H9 (cell line): ENCODE data around the gene FCN2. TPM values are rescaled to one million over a fixed set of nuclear protein-coding genes. Genes with fewer than 3 reads are reported as not detected.
A peak's percentile ranks its signal among the peaks of the same experiment; 100 is the strongest.

ENCODE experiments used
- DNase-seq: peaks from one replicate; pipeline ENCODE4 v3.0.0-alpha.2; 2017
- H2AFZ ChIP-seq: one replicate; pipeline ENCODE4 v1.6.1; 2013; ENCODE audit warnings: mild to moderate bottlenecking, low read length, control low read depth, moderate library complexity
- H2AK5ac ChIP-seq: 2 replicates; pipeline ENCODE4 v1.6.1; 2013; ENCODE audit warnings: low read length, control low read depth, mixed read lengths; ENCODE audit not compliant: insufficient read length
- H2BK120ac ChIP-seq: one replicate; pipeline ENCODE4 v1.6.1; 2013; ENCODE audit warnings: low read depth, mild to moderate bottlenecking, low read length, control low read depth, inconsistent platforms; ENCODE audit not compliant: poor library complexity, severe bottlenecking
- H2BK12ac ChIP-seq: 2 replicates; pipeline ENCODE4 v1.6.1; 2013; ENCODE audit warnings: low read length, control low read depth, mixed read lengths, low read depth; ENCODE audit not compliant: insufficient read length
- H2BK15ac ChIP-seq: 2 replicates; pipeline ENCODE4 v1.6.1; 2013; ENCODE audit warnings: low read depth, low read length, control low read depth
- H2BK20ac ChIP-seq: one replicate; pipeline ENCODE4 v1.6.1; 2013; ENCODE audit warnings: low read depth, mild to moderate bottlenecking, low read length, control low read depth, inconsistent platforms; ENCODE audit not compliant: poor library complexity, severe bottlenecking
- H2BK5ac ChIP-seq: 2 replicates; pipeline ENCODE4 v1.6.1; 2013; ENCODE audit warnings: low read length, control low read depth, mixed read lengths; ENCODE audit not compliant: insufficient read length
- H3K14ac ChIP-seq: 2 replicates; pipeline ENCODE4 v1.6.1; 2013; ENCODE audit warnings: low read length, control low read depth; ENCODE audit not compliant: insufficient read depth
- H3K18ac ChIP-seq: 2 replicates; pipeline ENCODE4 v1.6.1; 2013; ENCODE audit warnings: low read depth, mild to moderate bottlenecking, mixed read lengths, low read length, control low read depth; ENCODE audit not compliant: insufficient read length
- H3K23ac ChIP-seq: 2 replicates; pipeline ENCODE4 v1.6.1; 2013; ENCODE audit warnings: low read length, control low read depth, mixed read lengths, low read depth; ENCODE audit not compliant: insufficient read length
- H3K23me2 ChIP-seq: 2 replicates; pipeline ENCODE4 v1.6.1; 2013; ENCODE audit warnings: low read depth, mild to moderate bottlenecking, mixed read lengths, low read length, control low read depth; ENCODE audit not compliant: insufficient read length, poor library complexity, severe bottlenecking
- H3K27ac ChIP-seq: 2 replicates; pipeline ENCODE4 v1.5.1; 2013; ENCODE audit warnings: low read length, control low read depth, mixed read lengths, low read depth; ENCODE audit not compliant: insufficient read length
- H3K27me3 ChIP-seq: 2 replicates; pipeline ENCODE4 v1.6.1; 2013; ENCODE audit warnings: low read length, control low read depth, inconsistent platforms; ENCODE audit not compliant: insufficient read depth
- H3K4ac ChIP-seq: 2 replicates; pipeline ENCODE4 v1.6.1; 2013; ENCODE audit warnings: low read depth, mild to moderate bottlenecking, control low read depth, inconsistent platforms, low read length, moderate library complexity
- H3K4me1 ChIP-seq: 2 replicates; pipeline ENCODE4 v1.6.1; 2013; ENCODE audit warnings: low read length, control low read depth, inconsistent platforms; ENCODE audit not compliant: insufficient read depth
- H3K4me2 ChIP-seq: 2 replicates; pipeline ENCODE4 v1.6.1; 2013; ENCODE audit warnings: low read length, control low read depth, mixed read lengths; ENCODE audit not compliant: insufficient read length, insufficient read depth
- H3K56ac ChIP-seq: 2 replicates; pipeline ENCODE4 v1.6.1; 2013; ENCODE audit warnings: low read depth, mild to moderate bottlenecking, mixed read lengths, low read length, control low read depth; ENCODE audit not compliant: insufficient read length
- H3K79me1 ChIP-seq: 2 replicates; pipeline ENCODE4 v1.6.1; 2013; ENCODE audit warnings: low read depth, mild to moderate bottlenecking, moderate library complexity, low read length, control low read depth, inconsistent platforms; ENCODE audit not compliant: insufficient read depth, poor library complexity, severe bottlenecking
- H3K79me2 ChIP-seq: 2 replicates; pipeline ENCODE4 v1.6.1; 2013; ENCODE audit warnings: low read length, control low read depth, inconsistent platforms; ENCODE audit not compliant: insufficient read depth
- H3K9ac ChIP-seq: 2 replicates; pipeline ENCODE4 v1.6.1; 2013; ENCODE audit warnings: low read length, control low read depth, mixed read lengths; ENCODE audit not compliant: insufficient read length; ENCODE audit errors: extremely low read depth
- H3K9me3 ChIP-seq: one replicate; pipeline ENCODE4 v1.6.1; 2013; ENCODE audit warnings: low read depth, low read length, inconsistent platforms; ENCODE audit not compliant: control insufficient read depth
- H3T11ph ChIP-seq: one replicate; pipeline ENCODE4 v1.6.1; 2013; ENCODE audit warnings: mild to moderate bottlenecking, low read length, control low read depth, inconsistent platforms
- H4K20me1 ChIP-seq: one replicate; pipeline ENCODE4 v1.6.1; 2013; ENCODE audit not compliant: control insufficient read depth, insufficient read length, insufficient read depth
- H4K5ac ChIP-seq: 2 replicates; pipeline ENCODE4 v1.6.1; 2013; ENCODE audit warnings: low read depth, mild to moderate bottlenecking, mixed read lengths, low read length, control low read depth; ENCODE audit not compliant: insufficient read length
- H4K8ac ChIP-seq: replicated peaks from 2 replicates; pipeline ENCODE4 v1.6.1; 2013; ENCODE audit warnings: low read length, control low read depth, mixed read lengths, low read depth; ENCODE audit not compliant: insufficient read length
- H4K91ac ChIP-seq: 2 replicates; pipeline ENCODE4 v1.6.1; 2013; ENCODE audit warnings: low read depth, mild to moderate bottlenecking, moderate library complexity, mixed read lengths, low read length, control low read depth; ENCODE audit not compliant: insufficient read length
- H3K27ac Mint-ChIP-seq, 3 experiments: 2 replicates in 2 of 3; 3 replicates in 1 of 3; pipeline ENCODE4 v1.8.0; 2020 to 2021; ENCODE audit warnings: mixed read lengths in 3 of 3, mild to moderate bottlenecking in 1 of 3, moderate library complexity in 1 of 3
- H3K27me3 Mint-ChIP-seq: 2 replicates; pipeline ENCODE4 v1.8.0; 2021; ENCODE audit warnings: low read depth, mild to moderate bottlenecking, moderate library complexity, mixed read lengths
- H3K36me3 Mint-ChIP-seq, 3 experiments: 2 replicates in 2 of 3; 3 replicates in 1 of 3; pipeline ENCODE4 v1.8.0; 2020 to 2021; ENCODE audit warnings: low read depth in 3 of 3, mixed read lengths in 3 of 3; ENCODE audit not compliant: insufficient read depth in 1 of 3
- H3K4me1 Mint-ChIP-seq, 2 experiments: 2 replicates each; pipeline ENCODE4 v1.8.0; 2020; ENCODE audit warnings: mixed read lengths in 2 of 2
- H3K4me3 Mint-ChIP-seq, 2 experiments: 2 replicates in 1 of 2; 3 replicates in 1 of 2; pipeline ENCODE4 v1.8.0; 2020 to 2021; ENCODE audit warnings: mild to moderate bottlenecking in 2 of 2, mixed read lengths in 2 of 2, moderate library complexity in 1 of 2
- H3K9me3 Mint-ChIP-seq, 2 experiments: 2 replicates in 1 of 2; 3 replicates in 1 of 2; pipeline ENCODE4 v1.8.0; 2020; ENCODE audit warnings: mild to moderate bottlenecking in 2 of 2, mixed read lengths in 2 of 2, moderate library complexity in 1 of 2
- CTCF ChIP-seq: fragments of 200-600 bp; sonication (generic); conservative IDR thresholded peaks from 3 replicates; pipeline ENCODE4 v1.8.0; 2021; ENCODE audit warnings: antibody characterized with exemption, mild to moderate bottlenecking
- WGBS: extraction: QIAGEN DNeasy Blood & Tissue Kit; methylation state at CpG from one replicate; pipeline ENCODE4 v1.1.7; 2013; ENCODE audit warnings: missing lambda C conversion rate, low lambda C conversion rate, mixed read lengths; ENCODE audit not compliant: insufficient read length; ENCODE audit errors: extremely low coverage; 5-methylcytosine and 5-hydroxymethylcytosine counted together
- total RNA-seq: library from RNA; stranded (reverse); gene quantifications from 2 replicates; pipeline ENCODE4 v1.2.1, GENCODE V29; 2021

Gene FCN2
- total RNA-seq, 1 experiment from 2014 or later = not detected

- Histone ChIP-seq H4K5ac (no peak overlapping the region), H4K20me1 (no peaks in the 10 kb centered on the region), H2BK15ac (no peak overlapping the region), H3K23me2 (no peaks in the 10 kb centered on the region), H3K9me3 (no peaks in the 10 kb centered on the region), H3K27me3 (no peaks in the 10 kb centered on the region), H2AK5ac (no peak overlapping the region), H3K79me1 (no peaks in the 10 kb centered on the region), H3K14ac (no peak overlapping the region), H3K56ac (no peak overlapping the region), H2BK120ac (no peak overlapping the region), H3K18ac (no peak overlapping the region), H4K8ac (no peak overlapping the region), H3T11ph (no peak overlapping the region), H3K4me1 (no peaks in the 10 kb centered on the region), H3K23ac (no peak overlapping the region), H2AFZ (no peak overlapping the region), H3K79me2 (no peaks in the 10 kb centered on the region), H2BK12ac (no peak overlapping the region), H2BK20ac (no peak overlapping the region), H3K4ac (no peak overlapping the region), H4K91ac (no peak overlapping the region), H3K9ac (no peak overlapping the region), H2BK5ac (no peak overlapping the region), H3K4me2 (no peak overlapping the region), H3K27ac (no peak overlapping the region)
- DNase-seq = peak; percentile 17
- H3K27ac Mint-ChIP-seq = no peak overlapping the region
- no peaks in the 10 kb centered on the region; the same call in 1 of the 2 replicates for H3K27me3 Mint-ChIP-seq
- H3K4me1 Mint-ChIP-seq = no peaks in the 10 kb centered on the region
- peaks cover 0 to 4% of the 10 kb centered on the region in 2 experiments; a peak in 1 of 5 replicates for H3K9me3 Mint-ChIP-seq
- WGBS = no CpG with 5 or more reads among the region's 30 CpGs
- no peak for TF ChIP-seq CTCF
- H3K4me3 Mint-ChIP-seq = no peak overlapping the region
- H3K36me3 Mint-ChIP-seq = no peaks in the 10 kb centered on the region; a peak in 1 of 7 replicates
Measured at GRCh38 chr9:134870746-134871662, 9.6 kb upstream of the FCN2 start.
